A549 treated with CpdA at 1 μM for 4 hours (cell line): ENCODE measurements around the gene TUT7. TPM values are rescaled to one million over a fixed set of nuclear protein-coding genes. Genes with fewer than 3 reads are reported as not detected.

Experiments used
- total RNA-seq: library from RNA; stranded (reverse); fragments of 200-300 nt; extraction: Qiagen RNA extraction; gene quantifications from 5 replicates; pipeline ENCODE4 v1.2.3, GENCODE V29; 2022; ENCODE audit warnings: low read depth

TUT7 gene
- 9.7 to 11.0 TPM (median 10.3 TPM) in 5 replicates for total RNA-seq

GRCh38 chr9:86354011-86354817 is at the start of gene TUT7:
Gene TUT7, minus strand, starts transcription at chr9:86354410. Its CDS starts 1,211 bp downstream, at chr9:86353199.

DNA sequence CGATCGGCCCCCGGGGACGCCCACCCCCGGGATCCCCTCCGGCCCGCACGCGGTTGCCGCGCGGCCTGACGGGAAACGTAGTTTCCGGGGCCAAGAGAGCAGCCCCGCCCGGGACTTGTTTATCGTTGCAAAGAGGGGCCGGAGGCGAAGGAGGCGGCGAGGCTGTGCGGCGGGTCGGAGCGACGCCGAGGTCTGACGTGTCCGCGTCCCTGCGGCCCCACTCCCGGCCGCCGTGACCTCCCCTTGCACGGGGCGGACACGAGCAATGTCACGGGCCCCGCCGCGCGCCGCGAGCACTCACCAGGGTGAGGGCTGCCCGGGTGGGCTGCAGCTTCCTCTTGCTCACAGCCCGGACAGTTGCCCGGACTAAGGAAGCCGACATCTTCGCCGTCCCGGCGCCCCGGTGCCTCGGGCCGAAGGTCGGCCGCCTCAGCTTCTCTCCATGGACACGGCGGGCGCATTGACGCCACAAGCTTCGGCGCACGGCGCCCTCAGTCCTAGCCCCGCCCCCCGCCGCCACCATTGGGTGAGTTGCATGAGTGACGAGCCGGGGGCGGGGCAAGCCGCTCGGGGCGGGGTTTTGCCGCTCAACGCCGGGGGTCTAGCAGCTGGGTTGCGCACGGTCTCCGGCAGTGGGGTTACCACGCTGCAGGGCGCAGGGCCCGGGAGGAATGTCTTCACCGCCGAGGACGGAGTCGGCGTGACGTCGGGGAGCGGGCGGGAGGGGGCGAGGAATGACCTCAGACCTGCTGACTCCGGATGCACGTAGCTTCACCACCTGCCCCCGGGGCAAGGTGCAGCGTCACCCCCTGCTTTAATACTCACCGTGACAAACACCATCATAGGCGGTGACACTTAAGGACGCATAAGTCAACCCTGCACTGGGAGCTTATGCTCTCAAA is 71.9 kb downstream of the TUT7 start, which contains the start of gene ISCA1:
TSS of gene ISCA1 (minus strand) at position 462 of the 902 bp plus-strand sequence. CDS start at position 382, 80 bp downstream.

GRCh38 chr9:86259557-86259956 is 94.7 kb downstream of the TUT7 start, which contains the start of gene C9orf153:
Gene C9orf153, minus strand, starts transcription at chr9:86259657. Its CDS starts 30,054 bp downstream, at chr9:86229603.

Other genes starting within 250 kb of the TUT7 start
- 0.27 to 0.37 TPM (median 0.27 TPM) in 3 of 5 replicates, not detected in the others for gene C9orf153, start 94.8 kb downstream of the TUT7 start, total RNA-seq
- gene ISCA1, start 71.9 kb downstream of the TUT7 start, total RNA-seq: 44.5 to 50.1 TPM (median 44.8 TPM) in 5 replicates